PFSK-1 (cell line): ENCODE data around the gene PSRC1.

Experiments used
- POLR2AphosphoS5 ChIP-seq: IDR thresholded peaks from 2 replicates; pipeline ENCODE4 v1.6.1; 2012; ENCODE audit warnings: low read depth, mild to moderate bottlenecking, control low read depth, low read length, moderate library complexity
- REST ChIP-seq, 2 experiments: IDR thresholded peaks; 2 replicates each; pipeline versions ENCODE4 v1.6.1 to v1.8.0; 2011 to 2012; ENCODE audit warnings: low read depth in 2 of 2, low read length in 2 of 2, control low read depth in 1 of 2, inconsistent platforms in 1 of 2, mild to moderate bottlenecking in 1 of 2, moderate library complexity in 1 of 2; ENCODE audit not compliant: insufficient read depth in 1 of 2
- SIN3A ChIP-seq: IDR thresholded peaks from 2 replicates; pipeline ENCODE4 v1.6.1; 2012; ENCODE audit warnings: mild to moderate bottlenecking, low read length, moderate library complexity, borderline replicate concordance; ENCODE audit not compliant: insufficient read depth
- TAF1 ChIP-seq: IDR thresholded peaks from 2 replicates; pipeline ENCODE4 v1.6.1; 2012; ENCODE audit warnings: low read length, control low read depth, borderline replicate concordance; ENCODE audit not compliant: insufficient read depth

GRCh38 chr1:109263597-109264378, 19.2 kb downstream of the PSRC1 start:
- TF ChIP-seq TAF1 (no peak), SIN3A (no peak), POLR2AphosphoS5 (no peak), REST (IDR thresholded peaks at IDR 0.05; ENCODE audit: insufficient read depth in 1 of 2, low read depth in 2 of 2, low read length in 2 of 2) (0 out of 4 replicates have a peak, but pooled peaks of 1 of the 2 experiments have one; percentile 9)
